Measurements from ENCODE around the gene SUSD4.

Gene SUSD4

GRCh38 chr1:223211323-223211985 is 152.5 kb downstream of the SUSD4 start:
- no peak for DNase-seq (ENCODE audit: low read depth in 2 of 2)

DNA sequence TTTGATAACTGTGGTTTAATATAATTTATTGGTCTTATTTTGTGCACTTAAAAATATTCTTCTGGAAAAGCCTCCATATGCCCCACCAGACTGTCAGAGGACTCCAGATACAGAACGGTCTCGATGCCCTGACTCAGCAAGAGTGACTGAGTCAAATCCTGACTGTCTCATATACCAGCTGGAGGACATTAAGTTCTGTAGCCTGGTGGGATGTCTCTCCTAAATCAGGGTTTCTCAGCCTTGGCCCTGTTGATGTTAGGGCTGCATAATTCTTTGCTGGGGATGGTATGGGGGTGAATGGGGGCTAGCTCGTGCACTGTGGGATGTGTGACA is 153.2 kb downstream of the SUSD4 start:
- DNase-seq (ENCODE audit: low read depth in 2 of 2) = no peak

DNA sequence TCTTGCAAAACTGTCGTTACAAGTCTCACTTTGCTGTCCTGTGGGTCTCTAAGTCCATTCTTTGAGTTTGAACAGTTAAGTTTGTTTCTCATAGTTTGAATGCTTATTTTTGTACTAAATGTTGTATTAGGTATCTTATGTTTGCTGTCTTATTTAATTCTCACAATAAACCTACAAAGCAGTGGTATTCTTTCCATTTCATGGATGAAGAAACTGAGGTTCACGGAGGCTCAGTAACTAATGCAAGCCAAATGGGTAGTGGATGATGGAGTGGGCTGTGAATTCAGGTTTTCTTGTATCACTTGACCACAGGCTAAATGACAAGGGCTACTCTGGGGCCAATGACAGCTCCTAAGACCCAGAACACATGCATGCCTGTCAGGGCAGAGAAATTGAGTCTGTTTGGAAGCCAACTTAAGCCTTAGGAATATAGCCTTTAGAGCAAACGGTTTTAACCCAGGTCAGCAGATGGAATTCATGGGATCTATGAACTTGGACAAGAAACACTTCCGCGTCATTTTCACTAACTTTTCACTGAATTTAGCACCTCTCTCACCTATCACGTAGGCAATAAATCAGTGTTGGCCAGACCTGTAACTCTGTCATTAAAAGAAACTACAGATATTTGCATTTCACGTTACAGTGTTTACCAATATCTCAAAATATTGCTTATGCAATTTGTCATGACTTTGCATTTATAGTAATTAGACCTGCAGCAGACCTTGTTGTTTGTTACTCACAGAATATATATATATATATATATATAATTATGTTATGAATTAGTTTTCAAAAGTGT is 153.8 kb downstream of the SUSD4 start:
- DNase-seq (ENCODE audit: low read depth in 2 of 2) = no peak

DNA sequence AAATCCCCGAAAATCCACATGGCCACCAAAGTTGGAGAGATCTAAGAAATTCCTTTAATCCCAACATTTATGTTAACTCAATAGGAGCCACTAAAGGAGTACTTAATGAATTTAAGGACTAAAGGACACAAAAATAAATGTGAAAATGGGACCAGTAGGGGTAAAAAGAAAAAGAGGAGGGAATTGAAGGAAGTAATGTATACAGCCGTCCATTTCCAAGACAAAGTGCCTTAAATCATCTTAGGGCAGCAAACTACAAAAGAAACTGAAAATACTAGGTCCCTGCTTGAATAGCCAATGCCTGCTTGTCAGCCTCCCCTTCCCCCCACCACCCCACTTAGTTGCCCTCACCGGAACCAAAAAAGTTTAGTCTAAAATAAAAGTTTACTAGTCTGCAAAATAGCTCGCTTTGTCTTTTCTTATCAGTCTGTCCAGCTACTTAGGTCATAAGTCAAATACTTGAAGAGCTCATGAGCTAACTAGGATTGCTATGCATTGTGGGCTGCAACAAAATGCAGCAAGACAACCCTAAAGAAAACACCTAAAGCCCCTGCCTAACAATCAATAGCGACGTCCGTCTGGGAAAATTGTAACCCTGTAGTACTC is 154.6 kb downstream of the SUSD4 start:
- DNase-seq (ENCODE audit: low read depth in 2 of 2) = no peak

- no peak for DNase-seq (ENCODE audit: low read depth in 2 of 2)
Measured at GRCh38 chr1:223208164-223209076, 155.6 kb downstream of the SUSD4 start.

DNA sequence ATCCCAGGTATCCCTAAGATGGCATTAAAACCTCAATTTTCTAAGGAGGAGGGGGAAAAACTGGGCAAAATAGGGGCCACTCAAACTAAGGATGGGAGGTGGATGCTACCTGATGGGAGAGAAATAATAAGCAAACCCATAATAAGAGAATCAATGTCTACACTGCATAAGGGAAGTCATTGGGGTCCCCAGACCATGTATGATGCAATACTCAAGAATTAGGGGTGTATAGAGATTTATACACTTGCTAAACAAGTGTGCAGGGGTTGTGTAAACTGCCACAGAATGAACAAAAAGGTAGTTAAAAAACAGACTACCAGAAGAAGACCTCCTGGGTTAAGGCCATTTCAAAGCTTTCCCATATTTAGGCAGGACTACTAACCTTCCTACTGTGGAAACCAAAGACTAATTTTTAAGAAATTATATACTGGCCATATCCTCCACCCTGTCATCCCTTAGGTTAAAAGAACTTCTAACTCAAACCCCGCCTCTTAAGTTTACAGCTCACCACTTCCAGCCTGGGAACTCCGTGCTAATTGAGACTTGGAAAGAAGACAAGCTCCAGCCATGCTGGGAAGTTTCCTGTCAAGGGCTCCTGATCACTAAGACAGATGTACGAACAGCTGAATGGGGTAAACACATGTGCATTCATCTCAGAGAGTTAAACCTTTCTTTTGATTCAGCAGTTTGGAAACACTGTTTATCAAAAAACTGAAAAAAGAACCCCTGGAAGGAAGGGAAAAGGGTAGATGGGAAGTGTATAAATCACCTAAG is 156.5 kb downstream of the SUSD4 start:
- DNase-seq (ENCODE audit: low read depth in 2 of 2) = no peak

DNA sequence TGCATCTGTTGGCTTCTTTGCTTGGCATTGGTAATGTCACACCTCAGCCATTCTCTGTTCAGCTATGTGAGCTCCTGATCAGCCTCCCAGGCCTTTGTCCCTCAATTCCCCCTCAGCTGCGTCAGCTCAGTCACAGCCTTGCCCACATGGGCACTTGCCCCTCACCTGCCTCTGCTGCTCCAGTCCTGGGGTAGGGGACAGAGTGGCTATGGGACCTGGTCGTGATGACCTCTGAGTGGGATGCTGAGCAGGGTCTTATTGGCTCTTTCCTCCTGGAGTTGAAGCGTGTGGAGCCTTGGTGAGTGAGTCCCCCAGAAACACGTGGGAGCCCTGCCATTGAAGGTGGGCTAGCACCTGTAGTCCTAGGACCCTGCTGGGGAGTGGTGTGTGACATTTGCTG is 159.6 kb downstream of the SUSD4 start:
- no peak for DNase-seq (ENCODE audit: low read depth in 2 of 2)

DNA sequence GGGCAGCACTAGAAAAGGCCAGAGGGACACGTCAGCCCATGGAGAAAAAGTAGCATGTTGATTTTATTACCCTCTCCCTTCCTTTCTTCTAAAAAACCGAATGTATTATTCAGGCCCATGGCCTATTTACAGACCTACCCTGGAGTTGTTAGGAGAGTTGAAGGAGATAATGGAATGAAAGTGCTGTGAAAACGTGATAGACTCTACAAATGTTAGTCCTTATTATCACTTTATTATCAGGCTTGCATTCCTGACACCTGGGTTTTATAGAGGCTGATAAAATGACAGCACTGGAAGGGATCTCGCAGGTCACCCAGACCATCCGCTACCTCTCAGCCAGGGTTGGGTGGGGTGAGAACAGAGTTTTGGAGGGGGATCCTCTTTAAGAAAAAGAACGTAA is 160.3 kb downstream of the SUSD4 start:
- no peak for DNase-seq (ENCODE audit: low read depth in 2 of 2)

DNA sequence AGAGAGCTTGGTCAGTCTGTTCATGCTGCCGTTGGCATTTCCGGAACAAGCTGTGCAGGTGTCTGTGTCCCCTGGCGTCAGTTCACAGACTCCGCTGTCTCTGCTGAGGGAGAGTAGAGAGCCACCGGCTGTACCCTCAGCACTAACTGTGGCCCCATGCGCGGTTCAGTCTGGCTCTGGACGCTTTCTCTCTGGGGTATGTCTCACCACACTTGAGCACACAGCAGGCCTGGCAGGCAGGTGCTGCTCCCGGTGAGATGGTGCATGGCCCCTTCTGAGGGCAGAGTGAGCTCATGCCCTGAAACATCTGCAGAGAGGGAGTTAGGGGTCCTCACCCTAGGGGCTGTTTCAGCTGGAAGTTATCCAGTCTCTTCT is 161.0 kb downstream of the SUSD4 start:
- no peak for DNase-seq (ENCODE audit: low read depth in 2 of 2)

GRCh38 chr1:223202376-223203033 is 161.5 kb downstream of the SUSD4 start:
- no peak for DNase-seq (ENCODE audit: low read depth in 2 of 2)

- no peak for DNase-seq (ENCODE audit: low read depth in 2 of 2)
Measured at GRCh38 chr1:223201967-223202366, 162.0 kb downstream of the SUSD4 start.

GRCh38 chr1:223200903-223201302 is 163.1 kb downstream of the SUSD4 start:
- DNase-seq (ENCODE audit: low read depth in 2 of 2) = no peak

- no peak for DNase-seq (ENCODE audit: low read depth in 2 of 2)
Measured at GRCh38 chr1:223199094-223199647, 164.8 kb downstream of the SUSD4 start.

DNA sequence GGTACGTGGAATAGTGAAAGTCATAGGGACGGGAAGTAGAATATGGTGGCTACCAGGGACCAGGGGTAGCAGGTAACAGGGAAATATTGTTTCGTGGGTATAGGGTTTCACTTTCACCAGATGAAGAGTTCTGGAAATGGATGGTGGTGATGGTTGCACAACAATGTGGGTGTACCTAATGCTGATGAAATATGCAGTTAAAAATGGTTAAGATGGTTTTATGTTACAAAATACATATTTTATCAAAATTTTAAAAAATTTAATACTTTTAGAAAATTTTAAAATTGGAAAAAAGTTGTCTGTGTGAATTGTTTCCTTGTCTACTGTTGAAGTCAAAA is 165.4 kb downstream of the SUSD4 start:
- DNase-seq (ENCODE audit: low read depth in 2 of 2) = no peak

- DNase-seq (ENCODE audit: low read depth in 2 of 2) = no peak
Measured at GRCh38 chr1:223197923-223198627, 165.9 kb downstream of the SUSD4 start.

GRCh38 chr1:223189903-223190724 is 173.9 kb downstream of the SUSD4 start:
- peak; percentile 38 to 58 for DNase-seq (ENCODE audit: low read depth in 2 of 2)

DNA sequence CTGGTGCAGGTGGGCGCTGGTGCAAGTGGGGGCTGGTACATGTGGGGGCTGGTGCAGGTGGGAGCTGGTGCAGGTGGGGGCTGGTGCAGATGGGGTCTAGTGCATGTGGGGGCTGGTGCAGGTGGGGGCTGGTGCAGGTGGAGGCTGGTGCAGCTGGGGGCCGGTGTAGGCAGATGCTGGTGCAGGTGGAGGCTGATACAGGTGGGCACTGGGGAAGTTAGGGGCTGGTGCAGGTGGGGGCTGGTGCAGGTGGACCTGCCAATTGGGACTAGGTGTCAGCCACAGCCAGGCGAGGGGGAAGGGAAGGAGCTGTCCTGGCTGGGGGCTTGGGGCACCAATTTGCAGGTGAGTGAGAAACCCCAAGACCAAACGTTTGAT is 174.5 kb downstream of the SUSD4 start:
- no peak for DNase-seq (ENCODE audit: low read depth in 2 of 2)

- no peak for DNase-seq (ENCODE audit: low read depth in 2 of 2)
Measured at GRCh38 chr1:223188618-223189356, 175.2 kb downstream of the SUSD4 start.

Measured in stimulated activated CD4-positive, alpha-beta T cell treated with anti-CD3 and anti-CD28 coated beads, Interleukin-12 subunit alpha, Interleukin-12 subunit beta, amount 100 ng/mL, for 24 hours (primary cell).